Left renal pelvis (tissue), 4 donors: ENCODE data around the gene AP1G1. TPM values are rescaled to one million over a fixed set of nuclear protein-coding genes. Genes with fewer than 3 reads are reported as not detected.
"Not testable (repeated sequence)": the region's sequence is repeated elsewhere in the genome, so short reads cannot be mapped to it uniquely, and the experiment has no call there.

Experiments used
- DNase-seq, 4 donors: peaks; one replicate each; pipeline ENCODE4 v3.0.0-alpha.2; 2013; ENCODE audit warnings: low read depth in 4 of 4, low spot score in 3 of 4
- polyA plus RNA-seq, 4 donors: library from polyadenylated mRNA; unstranded; fragments of 120-200 nt; gene quantifications; one replicate each; pipeline ENCODE4 v1.2.1, GENCODE V29; 2013; ENCODE audit not compliant: insufficient read length in 4 of 4

The AP1G1 gene
- polyA plus RNA-seq, 4 donors: 46.7 to 92.8 (median 87.3) TPM

DNA sequence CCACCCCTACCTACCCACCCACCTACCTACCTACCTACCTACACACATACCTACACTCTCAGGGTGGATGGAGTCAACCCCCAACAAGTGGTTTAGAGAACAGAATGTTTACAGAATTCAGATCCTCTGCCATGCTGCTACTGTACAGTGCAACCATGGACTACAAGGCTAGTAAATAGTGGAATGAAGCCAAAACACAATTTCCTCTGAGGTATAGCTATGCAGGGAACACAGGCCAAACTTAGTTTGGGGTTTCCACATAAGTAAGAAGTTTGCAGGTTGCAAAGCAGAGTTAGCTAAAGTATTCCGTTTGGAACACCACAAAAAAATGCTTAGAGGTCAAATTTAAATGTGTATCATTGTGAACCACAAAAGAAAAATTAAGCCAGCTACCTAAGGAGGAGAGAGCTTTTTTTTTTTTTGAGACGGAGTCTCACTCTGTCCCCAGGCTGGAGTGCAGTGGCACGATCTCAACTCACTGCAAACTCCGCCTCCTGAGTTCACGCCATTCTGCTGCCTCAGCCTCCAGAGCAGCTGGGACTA, 2.7 kb upstream of the AP1G1 start:
- DNase-seq: no peak

DNA sequence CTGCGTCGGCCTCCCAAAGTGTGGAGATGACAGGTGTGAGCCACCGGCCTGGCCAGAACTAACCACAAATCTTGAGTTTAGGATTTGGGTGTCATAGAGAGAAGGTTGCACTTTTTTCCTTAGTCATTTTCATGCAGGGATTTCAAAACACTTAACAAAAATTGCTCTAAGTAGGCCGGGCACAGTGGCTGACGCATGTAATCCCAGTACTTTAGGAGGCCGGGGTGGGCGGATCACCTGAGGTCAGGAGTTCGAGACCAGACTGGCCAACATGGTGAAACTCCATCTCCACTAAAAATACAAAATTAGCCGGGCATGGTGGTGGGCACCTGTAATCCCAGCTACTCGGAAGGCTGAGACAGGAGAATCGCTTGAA, 1.5 kb upstream of the AP1G1 start:
- DNase-seq: not testable (repeated sequence)

DNA sequence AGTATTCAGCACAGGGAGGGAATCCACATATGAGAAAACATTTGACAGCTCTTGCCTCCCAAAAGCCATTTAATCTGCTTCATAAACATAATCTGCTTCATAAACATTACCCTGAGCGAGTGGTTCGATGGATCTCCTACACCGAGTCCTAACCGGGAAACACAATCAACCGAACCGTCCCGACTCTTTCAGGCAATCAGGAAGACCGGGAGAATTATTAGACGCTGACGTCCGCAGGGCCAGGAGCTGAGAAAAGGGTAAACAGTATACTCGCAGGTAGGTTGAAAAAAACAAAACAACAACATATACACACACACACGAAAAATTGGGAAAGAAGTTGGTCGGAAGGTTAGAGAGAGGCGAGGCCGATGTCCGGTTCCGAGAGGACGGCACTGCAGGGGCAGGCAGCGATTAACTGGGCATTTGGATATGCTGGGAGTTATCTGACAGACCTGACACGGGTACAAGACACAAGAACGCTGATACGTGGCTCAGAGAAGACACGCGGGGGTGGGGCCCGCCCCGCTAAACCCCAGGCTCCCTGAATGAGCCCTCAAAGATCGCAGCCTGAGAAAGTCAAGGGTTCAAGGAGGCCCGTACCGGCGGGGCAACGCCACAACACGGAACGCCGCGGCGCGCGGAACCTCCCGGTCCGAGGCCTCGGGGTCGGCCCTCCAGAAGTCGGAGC, 585 bp downstream of the AP1G1 start:
- peak in 2 of 4 donors; percentile 2 to 18 for DNase-seq

- DNase-seq: no peak
Measured at GRCh38 chr16:71803305-71803690, 5.3 kb downstream of the AP1G1 start.

DNA sequence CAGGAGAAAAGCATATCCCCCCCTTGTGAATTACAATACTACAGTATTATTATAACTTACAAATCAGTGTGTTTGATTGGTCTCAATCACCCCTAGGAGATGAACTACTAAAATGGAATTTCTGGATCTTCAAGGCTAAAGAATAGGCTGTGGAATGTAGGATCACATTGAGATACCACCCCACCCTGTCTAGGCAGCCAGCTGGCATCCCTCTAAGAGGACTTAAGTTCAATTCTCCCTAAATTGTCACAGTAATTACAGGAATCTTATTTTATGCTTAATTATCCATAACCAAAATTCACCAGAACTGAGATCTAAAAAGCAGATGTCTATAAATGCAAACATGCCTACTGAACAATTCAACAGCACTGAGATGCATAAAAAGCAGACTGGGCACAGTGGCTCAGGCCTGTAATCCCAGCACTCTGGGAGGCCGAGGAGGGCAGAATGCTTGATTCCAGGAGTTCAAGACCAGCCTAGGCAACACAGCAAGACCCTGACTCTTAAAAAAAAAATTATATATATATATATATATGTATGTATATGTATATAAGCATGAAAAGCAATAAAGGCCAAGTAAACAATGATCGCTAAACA, 12.0 kb downstream of the AP1G1 start:
- DNase-seq: no peak

DNA sequence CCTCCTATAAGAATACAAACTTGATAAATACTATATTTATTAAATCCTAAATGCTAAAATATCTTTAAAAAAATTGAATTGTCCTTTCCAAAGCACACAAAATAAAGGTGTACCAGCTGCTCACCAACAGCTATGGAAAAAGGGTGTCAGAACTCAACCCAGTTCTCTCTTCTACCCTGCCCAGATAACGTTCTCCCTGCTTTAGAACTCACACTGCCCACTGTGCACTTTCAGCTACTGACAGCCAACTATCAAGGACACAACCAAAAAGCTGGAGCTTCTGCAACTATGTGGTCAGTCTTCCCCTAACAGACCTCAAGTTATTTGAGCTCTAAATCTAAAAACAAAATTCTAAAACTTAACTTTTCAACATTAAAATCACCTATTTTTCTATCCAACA, 13.7 kb downstream of the AP1G1 start:
- no peak for DNase-seq

GRCh38 chr16:71794018-71794417, 14.6 kb downstream of the AP1G1 start:
- no peak for DNase-seq

GRCh38 chr16:71792176-71792575, 16.5 kb downstream of the AP1G1 start:
- no peak for DNase-seq

DNA sequence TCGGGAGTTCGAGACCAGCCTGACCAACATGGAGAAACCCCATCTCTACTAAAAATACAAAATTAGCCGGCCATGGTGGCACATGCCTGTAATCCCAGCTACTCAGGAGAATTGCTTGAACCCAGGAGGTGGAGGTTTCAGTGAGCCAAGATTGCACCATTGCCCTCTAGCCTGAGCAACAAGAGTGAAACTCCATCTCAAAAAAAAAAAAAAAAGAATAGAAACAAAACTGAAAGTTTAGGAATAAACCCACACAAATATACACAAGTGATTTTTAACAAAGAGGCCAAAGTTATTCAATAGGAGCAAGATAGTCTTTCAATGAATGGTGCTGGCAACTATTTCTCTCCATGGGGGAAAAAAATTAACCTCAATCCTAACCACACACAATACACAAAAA, 18.3 kb downstream of the AP1G1 start:
- DNase-seq: not testable (repeated sequence)

GRCh38 chr16:71789136-71789535, 19.5 kb downstream of the AP1G1 start:
- no peak for DNase-seq

DNA sequence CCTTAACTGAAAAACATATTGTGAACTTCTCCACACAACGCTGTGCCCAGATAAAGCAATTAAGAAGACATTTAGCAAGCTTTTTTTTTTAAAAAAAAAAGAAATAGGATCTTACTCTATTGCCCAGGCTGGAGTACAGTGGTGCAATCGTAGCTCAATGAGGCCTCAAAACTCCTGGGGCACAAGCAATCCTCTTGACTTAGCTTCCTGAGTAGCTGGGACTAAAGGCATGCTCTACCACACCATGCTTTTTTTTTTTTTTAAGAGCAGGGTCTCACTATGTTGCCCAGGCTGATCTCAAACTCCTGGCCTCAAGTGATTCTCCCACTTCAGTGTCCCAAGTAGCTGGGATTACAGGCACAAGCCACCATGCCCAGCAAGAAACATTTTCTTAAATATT, 20.1 kb downstream of the AP1G1 start:
- DNase-seq: no peak

DNA sequence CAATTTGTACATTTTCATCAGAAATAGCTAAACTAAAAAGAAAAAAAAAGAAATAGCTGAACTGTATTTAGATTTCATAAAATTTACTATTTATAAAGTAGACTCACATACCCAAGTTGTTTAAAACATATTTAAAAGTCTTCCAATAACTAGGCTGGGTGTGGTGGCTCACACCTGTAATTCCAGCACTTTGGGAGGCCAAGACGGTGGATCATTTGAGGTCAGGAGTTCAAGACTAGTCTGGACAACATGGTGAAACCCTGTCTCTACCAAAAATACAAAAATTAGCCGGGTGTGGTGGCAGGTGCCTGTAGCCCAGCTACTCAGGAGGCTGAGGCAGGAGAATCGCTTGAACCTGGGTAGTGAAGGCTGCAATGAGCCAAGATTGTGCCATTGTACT, 23.5 kb downstream of the AP1G1 start:
- DNase-seq: not testable (repeated sequence)

GRCh38 chr16:71784093-71784492, 24.5 kb downstream of the AP1G1 start:
- DNase-seq: no peak

GRCh38 chr16:71781741-71782140, 26.9 kb downstream of the AP1G1 start:
- DNase-seq: no peak

GRCh38 chr16:71780521-71781089, 28.0 kb downstream of the AP1G1 start:
- no peak for DNase-seq

DNA sequence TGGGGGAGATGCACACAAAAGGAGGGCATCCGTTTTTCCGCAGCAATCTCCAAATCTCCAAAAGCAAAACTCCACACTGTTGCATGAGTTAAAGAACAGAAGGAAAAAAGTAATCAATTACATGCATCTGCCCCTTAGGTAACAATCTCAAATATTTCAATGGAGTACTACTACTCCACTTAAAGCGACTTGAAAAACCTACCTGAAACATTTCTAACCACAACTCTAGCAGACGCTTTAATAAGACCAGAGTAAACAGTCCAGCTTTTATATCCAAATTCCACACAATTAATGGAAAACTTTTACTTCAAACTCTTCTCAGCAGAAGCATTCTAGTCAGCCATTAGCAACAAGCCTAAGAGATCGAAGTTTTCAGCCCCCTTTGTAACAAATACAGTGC, 29.9 kb downstream of the AP1G1 start:
- DNase-seq: no peak

DNA sequence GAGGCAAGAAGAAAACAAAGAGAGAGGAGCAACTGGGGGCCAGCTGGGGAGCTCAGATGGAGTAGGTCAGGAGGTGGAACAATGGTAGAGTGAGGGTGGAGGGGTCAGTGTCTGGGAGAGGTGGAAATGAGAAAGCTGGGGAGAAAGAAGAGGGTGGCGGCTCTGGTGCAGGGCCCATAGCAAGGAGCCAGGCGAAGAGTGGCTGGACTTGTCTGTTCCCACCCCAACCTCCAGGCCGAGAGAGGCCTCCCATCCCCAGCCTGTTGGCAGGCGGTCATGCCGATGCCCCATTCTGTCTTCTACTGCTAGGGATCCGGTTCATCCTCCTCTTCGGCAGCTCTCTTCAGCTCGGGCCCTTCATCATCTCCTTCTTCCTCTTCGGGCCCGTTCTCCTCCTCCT, 31.3 kb downstream of the AP1G1 start:
- DNase-seq: no peak

DNA sequence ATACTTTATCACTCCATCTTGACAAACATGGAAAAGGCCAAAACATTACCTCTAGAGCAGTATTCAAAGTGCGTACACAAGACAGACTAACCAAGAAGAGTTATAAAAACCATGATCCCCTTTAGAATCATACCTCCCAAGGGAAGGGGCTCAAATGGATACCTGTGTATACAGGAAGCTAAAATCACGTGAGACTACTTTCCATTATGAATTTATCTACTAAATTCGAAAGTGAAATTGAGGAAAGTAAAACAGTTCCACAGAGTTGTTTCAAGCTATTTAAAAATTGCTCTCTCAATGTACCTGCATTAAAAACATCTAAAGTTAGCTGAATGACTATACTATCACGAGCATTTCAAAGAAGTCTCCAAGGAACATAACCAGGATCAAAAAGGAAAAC, 32.7 kb downstream of the AP1G1 start:
- DNase-seq: no peak

- DNase-seq: no peak
Measured at GRCh38 chr16:71771571-71771970, 37.1 kb downstream of the AP1G1 start.

DNA sequence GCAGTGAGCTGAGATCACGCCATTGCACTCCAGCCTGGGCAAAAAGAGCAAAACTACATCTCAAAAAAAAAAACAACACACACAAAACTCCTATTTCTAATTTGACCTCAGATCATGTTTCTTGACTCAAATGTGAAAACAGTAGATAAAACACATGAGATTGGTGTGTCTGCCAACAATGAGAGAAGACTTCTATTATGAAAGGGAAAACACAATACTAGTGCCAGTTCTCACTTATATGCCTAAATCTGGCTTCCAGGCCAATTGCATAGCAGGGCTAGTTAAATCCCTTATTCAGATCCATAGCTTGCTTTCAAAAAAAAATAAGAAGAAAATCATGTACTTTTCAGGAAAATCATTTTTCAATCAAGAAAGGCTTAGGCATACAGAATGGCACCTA, 39.4 kb downstream of the AP1G1 start:
- no peak for DNase-seq

DNA sequence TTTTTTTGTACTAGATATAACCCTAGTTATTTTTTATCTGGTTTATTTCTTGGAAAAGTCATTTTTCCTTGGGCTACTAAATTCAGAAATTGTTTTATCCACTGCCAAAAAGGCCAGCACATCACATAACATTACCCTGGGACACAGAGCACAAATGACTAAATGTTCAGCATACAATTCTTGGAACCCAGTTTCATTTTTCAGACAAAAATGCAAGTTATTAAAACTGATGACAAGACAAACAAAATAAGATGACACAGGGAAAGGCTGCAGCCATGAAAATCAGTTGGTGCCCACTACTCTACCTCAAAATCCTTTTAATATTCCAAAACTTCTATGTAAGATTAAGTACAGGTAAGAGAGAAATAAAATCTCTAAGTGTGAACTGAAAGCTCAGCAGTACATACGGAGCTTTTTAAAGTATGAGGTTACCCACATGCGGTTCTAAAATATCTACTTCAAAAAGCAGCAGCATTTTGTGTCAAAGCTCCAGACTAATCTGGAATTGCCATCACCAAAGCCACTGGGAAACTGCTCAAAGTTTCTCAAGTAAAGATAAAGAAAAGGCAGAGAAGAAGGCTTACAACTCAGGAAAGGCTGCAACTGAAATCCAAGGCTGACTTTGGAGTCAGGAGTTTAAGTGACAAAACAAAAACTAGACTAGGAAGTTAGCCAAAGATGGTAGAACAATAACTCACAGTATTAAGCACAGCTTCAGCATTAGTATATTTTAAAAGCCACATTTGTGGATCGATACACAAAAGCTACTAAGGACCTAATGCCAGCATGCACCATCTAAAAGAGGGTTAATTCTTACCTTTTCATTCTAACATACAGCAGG, 41.4 kb downstream of the AP1G1 start:
- no peak for DNase-seq
